DND-41 (cell line): ENCODE results near the gene GDF11.

Source experiments
- EZH2 ChIP-seq: IDR thresholded peaks from 3 replicates; pipeline ENCODE4 v1.6.1; 2012; ENCODE audit warnings: borderline replicate concordance, low read depth, mild to moderate bottlenecking, moderate library complexity, low read length, inconsistent platforms; ENCODE audit not compliant: severe bottlenecking
- TF ChIP-seq, protein P1 (sequence below): IDR thresholded peaks from 2 replicates; pipeline ENCODE4 v1.5.1; 2012; ENCODE audit warnings: borderline replicate concordance, low read length, moderate library complexity, mild to moderate bottlenecking; ENCODE audit not compliant: poor library complexity, severe bottlenecking; ENCODE audit errors: extremely low read depth

DNA sequence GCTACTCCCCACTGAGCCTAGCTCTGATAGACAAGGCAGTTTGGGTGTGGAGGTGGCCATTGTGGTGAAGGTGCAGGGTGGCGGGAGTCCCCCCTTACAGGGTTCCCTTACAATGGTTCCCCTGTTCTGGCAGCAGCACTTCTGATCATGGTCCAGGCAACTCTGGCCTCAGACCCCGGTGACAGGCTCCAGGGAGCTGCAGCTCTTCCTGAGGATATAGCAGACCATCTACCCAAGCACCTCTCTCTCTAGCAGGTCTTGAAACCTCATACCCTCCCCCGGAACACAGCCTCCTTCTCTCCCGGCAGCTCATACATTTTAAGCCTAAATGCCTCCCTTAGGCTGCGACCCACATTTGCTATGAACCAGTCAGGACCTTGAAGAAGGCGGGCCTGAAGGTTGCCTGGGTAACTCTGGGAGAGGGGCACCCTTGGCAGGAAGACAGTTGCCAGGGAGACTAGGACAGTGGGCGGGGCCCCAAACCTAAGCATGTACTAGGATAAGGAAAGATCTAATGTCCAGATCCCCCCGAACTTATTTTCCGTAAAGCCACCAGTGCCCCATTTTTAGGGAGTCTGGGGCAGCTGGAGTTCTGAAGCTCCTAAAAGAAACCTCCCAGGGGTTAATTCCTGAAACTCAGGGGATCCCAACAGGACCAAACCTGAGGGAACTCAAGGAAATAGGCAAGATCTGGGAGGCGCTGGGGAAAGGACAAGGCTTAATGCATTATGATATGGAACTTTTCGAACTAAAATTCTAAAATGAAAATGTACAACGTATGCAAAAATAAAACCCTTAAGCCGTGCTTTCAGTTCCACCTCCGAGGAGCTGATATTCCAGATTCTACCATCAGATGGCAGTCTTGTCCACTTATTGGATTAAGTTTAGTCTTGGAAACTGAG lies 4.5 kb upstream of the GDF11 start:
- TF ChIP-seq, protein P1, sequence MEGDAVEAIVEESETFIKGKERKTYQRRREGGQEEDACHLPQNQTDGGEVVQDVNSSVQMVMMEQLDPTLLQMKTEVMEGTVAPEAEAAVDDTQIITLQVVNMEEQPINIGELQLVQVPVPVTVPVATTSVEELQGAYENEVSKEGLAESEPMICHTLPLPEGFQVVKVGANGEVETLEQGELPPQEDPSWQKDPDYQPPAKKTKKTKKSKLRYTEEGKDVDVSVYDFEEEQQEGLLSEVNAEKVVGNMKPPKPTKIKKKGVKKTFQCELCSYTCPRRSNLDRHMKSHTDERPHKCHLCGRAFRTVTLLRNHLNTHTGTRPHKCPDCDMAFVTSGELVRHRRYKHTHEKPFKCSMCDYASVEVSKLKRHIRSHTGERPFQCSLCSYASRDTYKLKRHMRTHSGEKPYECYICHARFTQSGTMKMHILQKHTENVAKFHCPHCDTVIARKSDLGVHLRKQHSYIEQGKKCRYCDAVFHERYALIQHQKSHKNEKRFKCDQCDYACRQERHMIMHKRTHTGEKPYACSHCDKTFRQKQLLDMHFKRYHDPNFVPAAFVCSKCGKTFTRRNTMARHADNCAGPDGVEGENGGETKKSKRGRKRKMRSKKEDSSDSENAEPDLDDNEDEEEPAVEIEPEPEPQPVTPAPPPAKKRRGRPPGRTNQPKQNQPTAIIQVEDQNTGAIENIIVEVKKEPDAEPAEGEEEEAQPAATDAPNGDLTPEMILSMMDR: peak; percentile 95
- TF ChIP-seq EZH2: no peak
